OCI-LY1 (cell line): ENCODE results near the gene LRCH3.

Experiments used
- H2AFZ ChIP-seq: fragments of 200-600 bp; sonication (generic), shearing (Covaris generic); 2 replicates; pipeline ENCODE4 v1.6.0; 2014; ENCODE audit warnings: antibody characterized with exemption, mild to moderate bottlenecking, low read length
- H3F3A ChIP-seq: fragments of 200-600 bp; sonication (generic), shearing (Covaris generic); 2 replicates; pipeline ENCODE4 v1.6.0; 2014; ENCODE audit warnings: mild to moderate bottlenecking, antibody characterized with exemption, low read length, moderate library complexity; ENCODE audit not compliant: insufficient read depth
- H3K27ac ChIP-seq: fragments of 200-600 bp; sonication (generic); 2 replicates; pipeline ENCODE4 v1.5.1; 2014; ENCODE audit warnings: low read length, mixed run types, mild to moderate bottlenecking, low read depth; ENCODE audit not compliant: poor library complexity, severe bottlenecking
- H3K27me3 ChIP-seq: fragments of 200-600 bp; sonication (generic); 2 replicates; pipeline ENCODE4 v1.6.0; 2014; ENCODE audit warnings: antibody characterized with exemption, mild to moderate bottlenecking, low read length, moderate library complexity; ENCODE audit not compliant: insufficient read depth
- H3K36me3 ChIP-seq: fragments of 200-600 bp; sonication (generic); 2 replicates; pipeline ENCODE4 v1.6.1; 2014; ENCODE audit warnings: mild to moderate bottlenecking, antibody characterized with exemption, low read length, moderate library complexity, mixed read lengths; ENCODE audit not compliant: insufficient read depth
- H3K4me1 ChIP-seq: fragments of 200-600 bp; sonication (generic); 2 replicates; pipeline ENCODE4 v1.5.1; 2014; ENCODE audit warnings: mild to moderate bottlenecking, low read length, moderate library complexity; ENCODE audit not compliant: insufficient read depth, severe bottlenecking
- H3K4me2 ChIP-seq: fragments of 200-600 bp; sonication (generic), shearing (Covaris generic); 2 replicates; pipeline ENCODE4 v1.6.1; 2014; ENCODE audit warnings: low read length
- H3K4me3 ChIP-seq: fragments of 200-600 bp; sonication (generic); 2 replicates; pipeline ENCODE4 v1.5.1; 2014; ENCODE audit warnings: low read length, low read depth, mild to moderate bottlenecking, mixed read lengths; ENCODE audit not compliant: poor library complexity, severe bottlenecking
- H3K79me2 ChIP-seq: fragments of 200-600 bp; shearing (Covaris generic); 2 replicates; pipeline ENCODE4 v1.6.1; 2016; ENCODE audit warnings: mixed run types, low read length, mixed read lengths; ENCODE audit not compliant: insufficient read depth
- H3K9ac ChIP-seq: fragments of 200-600 bp; sonication (generic), shearing (Covaris generic); 2 replicates; pipeline ENCODE4 v1.6.1; 2014; ENCODE audit warnings: mild to moderate bottlenecking, low read length, mixed read lengths
- H3K9me2 ChIP-seq: fragments of 200-600 bp; sonication (generic), shearing (Covaris generic); 2 replicates; pipeline ENCODE4 v1.6.1; 2014; ENCODE audit warnings: low read depth, mild to moderate bottlenecking, low read length, mixed read lengths
- H3K9me3 ChIP-seq: fragments of 200-600 bp; shearing (Covaris generic); 2 replicates; pipeline ENCODE4 v1.6.1; 2014; ENCODE audit warnings: low read length, mixed read lengths
- H4K20me1 ChIP-seq: fragments of 200-600 bp; sonication (generic), shearing (Covaris generic); 2 replicates; pipeline ENCODE4 v1.6.0; 2016; ENCODE audit warnings: mild to moderate bottlenecking, low read length; ENCODE audit not compliant: insufficient read depth
- EZH2 ChIP-seq: fragments of 200-600 bp; sonication (generic), shearing (Covaris generic); IDR thresholded peaks from 2 replicates; pipeline ENCODE4 v1.8.0; 2017; ENCODE audit warnings: borderline replicate concordance, mixed run types, mild to moderate bottlenecking, antibody characterized with exemption, low read length, moderate library complexity, mixed read lengths
- TF ChIP-seq, protein P1 (sequence below): fragments of 200-600 bp; sonication (generic), shearing (Covaris generic); IDR thresholded peaks from 2 replicates; pipeline ENCODE4 v1.5.1; 2017; ENCODE audit warnings: mild to moderate bottlenecking, antibody characterized with exemption, low read length, moderate library complexity, mixed read lengths

The LRCH3 gene

DNA sequence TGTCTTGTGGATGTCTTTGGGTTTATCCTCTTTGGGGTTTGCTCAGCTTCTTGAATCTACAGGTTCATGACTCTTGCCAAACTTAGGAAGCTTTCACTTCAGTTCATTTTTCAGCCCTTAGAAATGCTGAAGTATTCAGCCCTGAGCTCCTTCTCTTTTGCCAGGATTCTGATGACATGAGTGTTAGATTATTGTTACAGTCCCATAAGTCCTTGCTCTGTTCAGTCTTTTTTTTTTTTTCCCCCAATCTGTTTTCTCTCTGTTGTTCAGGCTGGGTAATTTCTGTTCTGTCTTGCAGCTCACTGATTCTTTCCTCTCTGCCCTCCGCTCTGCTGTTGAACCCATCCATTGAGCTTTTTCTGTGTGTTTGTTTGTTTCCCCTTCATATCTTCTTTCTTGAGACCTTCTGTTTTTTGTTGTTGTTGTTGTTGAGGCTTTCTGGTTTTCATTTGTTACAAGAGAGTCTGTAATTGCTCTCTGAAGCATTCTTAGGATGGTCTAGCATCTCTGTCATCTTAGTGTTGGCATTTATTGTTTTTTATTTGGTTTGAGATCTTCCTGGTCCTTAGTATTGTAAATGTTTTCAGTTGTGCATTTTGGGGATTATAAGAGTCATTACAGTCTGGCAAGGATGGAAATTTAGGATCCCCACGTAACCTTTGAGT lies 18.4 kb downstream of the LRCH3 start:
- H3K9me3 ChIP-seq: no peaks in the 10 kb centered on the region
- H3K27me3 ChIP-seq: no peaks in the 10 kb centered on the region
- no peak overlapping the region; the same call in 1 of the 2 replicates for H3K9ac ChIP-seq
- H3K27ac ChIP-seq: peak overlapping the region; percentile 38
- H3K79me2 ChIP-seq: peaks cover 69% of the 10 kb centered on the region
- no peaks in the 10 kb centered on the region for H3F3A ChIP-seq
- H4K20me1 ChIP-seq: no peaks in the 10 kb centered on the region
- no peak overlapping the region for H3K4me3 ChIP-seq
- H3K4me1 ChIP-seq: peaks cover 23% of the 10 kb centered on the region
- H3K36me3 ChIP-seq: peaks cover 11% of the 10 kb centered on the region
- TF ChIP-seq EZH2: no peak
- TF ChIP-seq, protein P1, sequence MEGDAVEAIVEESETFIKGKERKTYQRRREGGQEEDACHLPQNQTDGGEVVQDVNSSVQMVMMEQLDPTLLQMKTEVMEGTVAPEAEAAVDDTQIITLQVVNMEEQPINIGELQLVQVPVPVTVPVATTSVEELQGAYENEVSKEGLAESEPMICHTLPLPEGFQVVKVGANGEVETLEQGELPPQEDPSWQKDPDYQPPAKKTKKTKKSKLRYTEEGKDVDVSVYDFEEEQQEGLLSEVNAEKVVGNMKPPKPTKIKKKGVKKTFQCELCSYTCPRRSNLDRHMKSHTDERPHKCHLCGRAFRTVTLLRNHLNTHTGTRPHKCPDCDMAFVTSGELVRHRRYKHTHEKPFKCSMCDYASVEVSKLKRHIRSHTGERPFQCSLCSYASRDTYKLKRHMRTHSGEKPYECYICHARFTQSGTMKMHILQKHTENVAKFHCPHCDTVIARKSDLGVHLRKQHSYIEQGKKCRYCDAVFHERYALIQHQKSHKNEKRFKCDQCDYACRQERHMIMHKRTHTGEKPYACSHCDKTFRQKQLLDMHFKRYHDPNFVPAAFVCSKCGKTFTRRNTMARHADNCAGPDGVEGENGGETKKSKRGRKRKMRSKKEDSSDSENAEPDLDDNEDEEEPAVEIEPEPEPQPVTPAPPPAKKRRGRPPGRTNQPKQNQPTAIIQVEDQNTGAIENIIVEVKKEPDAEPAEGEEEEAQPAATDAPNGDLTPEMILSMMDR: no peak
- no peak overlapping the region for H2AFZ ChIP-seq
- H3K9me2 ChIP-seq: no peaks in the 10 kb centered on the region
- H3K4me2 ChIP-seq: peak overlapping the region; percentile 41; the same call in 1 of the 2 replicates

DNA sequence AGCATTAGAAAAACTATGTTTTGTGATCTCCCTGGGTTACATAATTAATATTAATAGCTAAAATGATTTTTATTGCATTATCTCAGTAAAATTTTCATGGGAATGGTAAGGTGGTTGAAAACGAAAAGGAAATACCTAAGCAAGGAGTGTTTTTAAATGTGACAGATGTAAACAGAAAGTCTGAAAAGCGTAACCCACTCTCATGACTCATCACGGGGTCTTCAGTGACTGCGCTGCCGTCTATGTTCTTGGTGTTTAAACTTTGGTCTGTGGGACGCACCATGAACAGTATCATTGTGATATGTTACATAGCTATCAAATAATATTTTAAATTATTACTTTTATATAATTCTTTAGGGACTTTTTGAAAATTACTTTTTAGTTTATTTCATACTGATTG lies 19.8 kb downstream of the LRCH3 start:
- H3K79me2 ChIP-seq: peaks cover 80% of the 10 kb centered on the region
- peaks cover 23% of the 10 kb centered on the region for H3K4me1 ChIP-seq
- TF ChIP-seq, protein P1: no peak
- TF ChIP-seq EZH2: no peak
- peaks cover 12% of the 10 kb centered on the region for H3K36me3 ChIP-seq
- no peak overlapping the region for H3K9ac ChIP-seq
- no peak overlapping the region for H2AFZ ChIP-seq
- no peak overlapping the region for H3K4me3 ChIP-seq
- H3F3A ChIP-seq: no peaks in the 10 kb centered on the region
- no peaks in the 10 kb centered on the region for H3K9me3 ChIP-seq
- H3K27me3 ChIP-seq: no peaks in the 10 kb centered on the region
- H4K20me1 ChIP-seq: no peaks in the 10 kb centered on the region
- no peak overlapping the region for H3K27ac ChIP-seq
- no peak overlapping the region for H3K4me2 ChIP-seq
- H3K9me2 ChIP-seq: no peaks in the 10 kb centered on the region

DNA sequence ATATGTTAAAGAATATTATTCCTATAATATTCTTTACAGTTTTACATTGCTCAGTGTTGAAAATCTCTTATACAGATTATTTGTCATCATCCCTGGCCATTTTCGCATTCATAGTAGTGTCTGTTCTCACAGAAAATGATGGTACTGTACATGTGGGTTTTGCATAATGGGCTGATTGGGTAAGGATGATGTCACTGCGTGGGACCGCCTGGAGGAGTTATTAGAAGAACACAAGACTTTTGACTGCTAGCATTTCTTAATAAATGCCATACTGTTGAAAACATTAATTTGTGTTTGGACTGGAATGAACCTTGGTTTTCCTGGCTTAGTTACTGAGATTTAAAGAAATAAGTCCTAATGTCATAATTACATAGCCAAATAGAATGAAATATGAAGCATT lies 20.3 kb downstream of the LRCH3 start:
- H3K9me3 ChIP-seq: no peaks in the 10 kb centered on the region
- H3K79me2 ChIP-seq: peaks cover 82% of the 10 kb centered on the region
- H3K4me1 ChIP-seq: peaks cover 23% of the 10 kb centered on the region
- H4K20me1 ChIP-seq: no peaks in the 10 kb centered on the region
- H3K27me3 ChIP-seq: no peaks in the 10 kb centered on the region
- no peak overlapping the region for H3K27ac ChIP-seq
- peaks cover 16% of the 10 kb centered on the region for H3K36me3 ChIP-seq
- no peak overlapping the region for H3K9ac ChIP-seq
- no peaks in the 10 kb centered on the region for H3K9me2 ChIP-seq
- no peak overlapping the region for H3K4me3 ChIP-seq
- TF ChIP-seq EZH2: no peak
- TF ChIP-seq, protein P1: no peak
- no peak overlapping the region for H3K4me2 ChIP-seq
- H2AFZ ChIP-seq: no peak overlapping the region
- no peaks in the 10 kb centered on the region for H3F3A ChIP-seq
